ENCODE results near the gene TBPL2. TPM values are rescaled to one million over a fixed set of nuclear protein-coding genes. Genes with fewer than 3 reads are reported as not detected.

Gene TBPL2
- total RNA-seq, 1 donor from 2014 or later, result not detected

GRCh38 chr14:55366271-55366670, 74.1 kb downstream of the TBPL2 start:
- DNase-seq (ENCODE audit: extremely low spot score, unreplicated experiment), result no peak
- Mint-ChIP-seq H3K4me3 (no peak overlapping the region), H3K27me3 (no peaks in the 10 kb centered on the region), H3K36me3 (peaks cover 40% of the 10 kb centered on the region), H3K9me3 (no peaks in the 10 kb centered on the region), H3K4me1 (ENCODE audit: unreplicated experiment) (no peaks in the 10 kb centered on the region), H3K27ac (peak overlapping the region; percentile 35)
- no peak for TF ChIP-seq CTCF (conservative IDR thresholded peaks at IDR 0.05)

Other genes with a start within 250 kb of the TBPL2 start
- 18.8 and 58.8 TPM in 2 replicates for gene DLGAP5, start 249.0 kb downstream of the TBPL2 start, total RNA-seq (ENCODE audit: low replicate concordance)
- gene FBXO34, start 169.2 kb downstream of the TBPL2 start, total RNA-seq (ENCODE audit: low replicate concordance), result 25.2 and 37.2 TPM in 2 replicates
- gene ATG14, start 28.8 kb downstream of the TBPL2 start, total RNA-seq (ENCODE audit: low replicate concordance), result 11.4 and 12.2 TPM in 2 replicates
- gene KTN1, start 139.6 kb upstream of the TBPL2 start, total RNA-seq (ENCODE audit: low replicate concordance), result 103 and 105 TPM in 2 replicates

Measured in type B pancreatic cell (in vitro differentiated cells).